DOHH2 (cell line): ENCODE data around the gene ANHX.

ENCODE experiments used
- H3F3A ChIP-seq: fragments of 200-600 bp; sonication (generic), shearing (Covaris generic); 2 replicates; pipeline ENCODE4 v1.6.0; 2016; ENCODE audit warnings: antibody characterized with exemption, mild to moderate bottlenecking; ENCODE audit not compliant: control insufficient read depth, insufficient read depth
- H3K27ac ChIP-seq: fragments of 200-600 bp; sonication (generic); 2 replicates; pipeline ENCODE4 v1.5.1; 2014; ENCODE audit warnings: low read depth, mild to moderate bottlenecking, low read length, moderate library complexity
- H3K27me3 ChIP-seq: fragments of 200-600 bp; sonication (generic); 2 replicates; pipeline ENCODE4 v1.6.1; 2014; ENCODE audit warnings: mild to moderate bottlenecking, low read length, mixed read lengths; ENCODE audit not compliant: control insufficient read depth
- H3K36me3 ChIP-seq: fragments of 200-600 bp; sonication (generic); 2 replicates; pipeline ENCODE4 v1.6.1; 2014; ENCODE audit warnings: mild to moderate bottlenecking, low read length, moderate library complexity, mixed read lengths; ENCODE audit not compliant: control insufficient read depth
- H3K4me1 ChIP-seq: fragments of 200-600 bp; sonication (generic); 2 replicates; pipeline ENCODE4 v1.6.1; 2014; ENCODE audit warnings: mild to moderate bottlenecking, low read length, mixed read lengths; ENCODE audit not compliant: control insufficient read depth
- H3K4me2 ChIP-seq: fragments of 200-600 bp; sonication (generic); 2 replicates; pipeline ENCODE4 v1.6.0; 2014; ENCODE audit warnings: mild to moderate bottlenecking, low read length, moderate library complexity
- H3K4me3 ChIP-seq: fragments of 200-600 bp; sonication (generic); 2 replicates; pipeline ENCODE4 v1.5.1; 2014; ENCODE audit warnings: mild to moderate bottlenecking, low read length, mixed read lengths
- H3K79me2 ChIP-seq: fragments of 200-600 bp; sonication (generic); 2 replicates; pipeline ENCODE4 v1.6.1; 2014; ENCODE audit warnings: mild to moderate bottlenecking, low read length, mixed read lengths; ENCODE audit not compliant: control insufficient read depth
- H3K9me2 ChIP-seq: fragments of 200-600 bp; sonication (generic); replicated peaks from 2 replicates; pipeline ENCODE4 v1.6.1; 2014; ENCODE audit warnings: mild to moderate bottlenecking, low read length, mixed read lengths; ENCODE audit not compliant: control insufficient read depth
- H3K9me3 ChIP-seq: fragments of 200-600 bp; sonication (generic); 2 replicates; pipeline ENCODE4 v1.6.1; 2014; ENCODE audit warnings: antibody characterized with exemption, low read length, mixed read lengths; ENCODE audit not compliant: control insufficient read depth, insufficient read depth
- H4K20me1 ChIP-seq: fragments of 200-600 bp; sonication (generic); 2 replicates; pipeline ENCODE4 v1.6.0; 2014; ENCODE audit warnings: low read depth, mild to moderate bottlenecking, antibody characterized with exemption, low read length, moderate library complexity; ENCODE audit not compliant: control insufficient read depth, insufficient read depth
- CTCF ChIP-seq: fragments of 200-600 bp; sonication (generic); IDR thresholded peaks from one replicate; pipeline ENCODE4 v1.5.1; 2014; ENCODE audit warnings: antibody characterized with exemption, mild to moderate bottlenecking, low read depth, low read length; ENCODE audit not compliant: poor library complexity, severe bottlenecking
- EZH2phosphoT487 ChIP-seq: fragments of 200-600 bp; sonication (generic); IDR thresholded peaks from 2 replicates; pipeline ENCODE4 v1.6.1; 2017; ENCODE audit warnings: borderline replicate concordance, mild to moderate bottlenecking, antibody characterized with exemption, low read length, moderate library complexity, mixed read lengths

Gene ANHX

GRCh38 chr12:133192847-133193246, 42.8 kb downstream of the ANHX start:
- H3K79me2 ChIP-seq: no peaks in the 10 kb centered on the region
- peaks cover 31% of the 10 kb centered on the region for H3K9me3 ChIP-seq
- no peaks in the 10 kb centered on the region for H3F3A ChIP-seq
- no peak for TF ChIP-seq CTCF
- no peak for TF ChIP-seq EZH2phosphoT487
- no peak overlapping the region for H3K4me2 ChIP-seq
- no peaks in the 10 kb centered on the region for H4K20me1 ChIP-seq
- no peaks in the 10 kb centered on the region for H3K4me1 ChIP-seq
- peaks cover 74% of the 10 kb centered on the region for H3K36me3 ChIP-seq
- no peaks in the 10 kb centered on the region for H3K9me2 ChIP-seq
- H3K4me3 ChIP-seq: no peak overlapping the region
- H3K27ac ChIP-seq: no peak overlapping the region
- no peaks in the 10 kb centered on the region for H3K27me3 ChIP-seq

- peaks cover 77% of the 10 kb centered on the region for H3K36me3 ChIP-seq
- no peak overlapping the region for H3K4me3 ChIP-seq
- H3K4me1 ChIP-seq: no peaks in the 10 kb centered on the region
- H3K4me2 ChIP-seq: no peak overlapping the region
- no peaks in the 10 kb centered on the region for H3F3A ChIP-seq
- no peaks in the 10 kb centered on the region for H3K9me2 ChIP-seq
- H3K79me2 ChIP-seq: no peaks in the 10 kb centered on the region
- no peaks in the 10 kb centered on the region for H4K20me1 ChIP-seq
- H3K27ac ChIP-seq: no peak overlapping the region
- no peak for TF ChIP-seq CTCF
- H3K27me3 ChIP-seq: no peaks in the 10 kb centered on the region
- peaks cover 35% of the 10 kb centered on the region; the same call in 1 of the 2 replicates for H3K9me3 ChIP-seq
Observed at GRCh38 chr12:133190176-133190575, 45.5 kb downstream of the ANHX start.

GRCh38 chr12:133181238-133181959, 54.3 kb downstream of the ANHX start, which contains the start of gene ZNF268:
Gene ZNF268 (plus strand): TSS chr12:133181495. CDS start chr12:133181998, 503 bp downstream.
- peak within 1 kb of the TSS; percentile 88 for H3K4me3 ChIP-seq
- H3K36me3 ChIP-seq: peaks cover 20% of the 10 kb centered on the region

More at GRCh38 chr12:133181238-133181959, 54.3 kb downstream of the ANHX start, which contains the start of gene ZNF268:
- no peaks in the 10 kb centered on the region for H3K9me2 ChIP-seq
- peak; percentile 82 for TF ChIP-seq CTCF
- no peak for TF ChIP-seq EZH2phosphoT487
- no peaks in the 10 kb centered on the region for H3K27me3 ChIP-seq
- peaks cover 8% of the 10 kb centered on the region for H3K4me1 ChIP-seq
- peaks cover 5% of the 10 kb centered on the region for H3K79me2 ChIP-seq
- peak within 1 kb of the TSS; percentile 81 for H3K4me2 ChIP-seq
- no peaks in the 10 kb centered on the region for H4K20me1 ChIP-seq
- peak within 1 kb of the TSS; percentile 32 for H3K27ac ChIP-seq
- H3K9me3 ChIP-seq: peaks cover 46% of the 10 kb centered on the region
- 0 out of 2 replicates have a peak, but pooled peaks cover 3% of the 10 kb centered on the region for H3F3A ChIP-seq
